GM12872 (cell line): ENCODE data around the gene GTSE1.

Experiments used
- CTCF ChIP-seq: IDR thresholded peaks from 3 replicates; pipeline ENCODE4 v1.5.1; 2011; ENCODE audit warnings: low read depth, mild to moderate bottlenecking, low read length, moderate library complexity; ENCODE audit not compliant: insufficient read depth

The GTSE1 gene

GRCh38 chr22:46328797-46329196 lies 32.1 kb downstream of the GTSE1 start:
- no peak for TF ChIP-seq CTCF

- TF ChIP-seq CTCF, result no peak
Observed at GRCh38 chr22:46329616-46330015, 32.9 kb downstream of the GTSE1 start.

- TF ChIP-seq CTCF, result no peak
Observed at GRCh38 chr22:46330426-46330825, 33.8 kb downstream of the GTSE1 start.

- TF ChIP-seq CTCF, result no peak
Observed at GRCh38 chr22:46331496-46331895, 34.8 kb downstream of the GTSE1 start.

GRCh38 chr22:46335201-46336118 lies 38.8 kb downstream of the GTSE1 start, which contains the start of gene TRMU:
Gene TRMU, plus strand, starts transcription at chr22:46335714. Its CDS starts 51 bp downstream, at chr22:46335765.
- no peak for TF ChIP-seq CTCF

GRCh38 chr22:46336119-46337078 lies 39.7 kb downstream of the GTSE1 start:
- TF ChIP-seq CTCF, result no peak

- TF ChIP-seq CTCF, result no peak
Observed at GRCh38 chr22:46337870-46338269, 41.2 kb downstream of the GTSE1 start.
